ENCODE data around the gene CAMTA1. TPM values are rescaled to one million over a fixed set of nuclear protein-coding genes. Genes with fewer than 3 reads are reported as not detected.

Gene CAMTA1
- total and polyA plus RNA-seq, 9 of the 15 experiments (the other 6 are each of a cell fraction or from before 2014, with no cell fraction given) = 43.9 to 161 (median 65.9) TPM

DNA sequence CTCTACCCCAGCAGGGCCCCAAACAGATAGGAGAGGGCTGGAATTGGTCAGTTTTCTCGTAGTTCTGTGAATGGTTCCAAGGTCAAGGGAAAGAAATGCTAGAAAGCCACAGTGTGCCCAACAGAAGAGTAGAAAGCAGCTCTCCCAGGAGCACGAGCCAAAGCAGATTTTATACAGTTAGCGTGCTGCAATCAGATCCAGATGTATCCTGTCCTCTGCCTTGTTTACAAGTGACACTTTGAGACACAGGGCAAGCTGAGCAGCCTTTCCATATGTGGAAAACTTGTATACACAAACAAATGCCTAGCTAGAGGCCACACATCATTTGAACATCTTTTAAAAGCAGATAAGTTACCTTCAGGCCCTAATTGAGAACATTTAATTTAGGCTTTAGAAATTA is 992.3 kb downstream of the CAMTA1 start:
- H3K9ac ChIP-seq (ENCODE audit: insufficient read depth in 1 of 2, low read depth in 2 of 2, low read length in 2 of 2) = no peak overlapping the region
- no peak overlapping the region for H2AFZ ChIP-seq (ENCODE audit: low read depth, low read length)
- H3K4me3 ChIP-seq = no peak overlapping the region
- ChIA-PET POLR2A (no interaction called here), CTCF (ENCODE audit: low intra/inter-chr PET ratio) (no interaction called here)
- peaks cover 0 to 2% of the 10 kb centered on the region in 2 experiments; a peak in 1 of 5 replicates for H3K4me1 ChIP-seq (replicated peaks in 1 of 2; ENCODE audit: control insufficient read depth in 2 of 2, insufficient read depth in 2 of 2, low read length in 2 of 2)
- in situ Hi-C loops (cut with MboI) = no loop called here
- no peak overlapping the region for H3K27ac ChIP-seq (ENCODE audit: extremely low read depth, low read depth, low read length)
- H3K79me2 ChIP-seq (ENCODE audit: control insufficient read depth, insufficient read depth, low read length) = peaks cover 25% of the 10 kb centered on the region
- H3K36me3 ChIP-seq (ENCODE audit: control insufficient read depth, insufficient read depth, low read length) = peaks cover 74% of the 10 kb centered on the region
- no peaks in the 10 kb centered on the region for H3K27me3 ChIP-seq (ENCODE audit: control insufficient read depth in 2 of 2, insufficient read depth in 2 of 2, low read length in 2 of 2)
- no peak for FAIRE-seq
- H4K20me1 ChIP-seq (replicated peaks; ENCODE audit: control insufficient read depth, insufficient read depth, low read length) = no peaks in the 10 kb centered on the region
- H3K4me2 ChIP-seq (ENCODE audit: insufficient read depth, low read length) = no peak overlapping the region
- H3K9me3 ChIP-seq (replicated peaks; ENCODE audit: control insufficient read depth, insufficient read depth, low read depth, low read length) = no peaks in the 10 kb centered on the region
- no peak for DNase-seq (ENCODE audit: extremely low read depth in 1 of 4, low spot score in 3 of 4)
- intact Hi-C loops (cut with micrococcal nuclease) = no loop called here
- BruUV-seq (replicated peaks) = no TSS peak
- no peaks in the 10 kb centered on the region for H3K9me1 ChIP-seq (ENCODE audit: control insufficient read depth, insufficient read depth, low read length)
- no peak for ATAC-seq
- TF ChIP-seq MCM5 (IDR thresholded peaks at IDR 0.05; ENCODE audit: low read depth) (no peak), TBP (optimal IDR thresholded peaks at IDR 0.05; ENCODE audit: low read depth, low read length) (no peak), ZNF12 (CRISPR knock-in tag; IDR thresholded peaks at IDR 0.05) (no peak), SUPT5H (IDR thresholded peaks at IDR 0.05) (no peak), ZNF124 (CRISPR knock-in tag; IDR thresholded peaks at IDR 0.05) (no peak), HNRNPUL1 (IDR thresholded peaks at IDR 0.05; ENCODE audit: low read length) (no peak), ZNF263 (CRISPR knock-in tag; IDR thresholded peaks at IDR 0.05; ENCODE audit: borderline replicate concordance) (no peak), SRF (CRISPR knock-in tag; IDR thresholded peaks at IDR 0.05) (no peak)
- TF ChIP-seq, protein P1, sequence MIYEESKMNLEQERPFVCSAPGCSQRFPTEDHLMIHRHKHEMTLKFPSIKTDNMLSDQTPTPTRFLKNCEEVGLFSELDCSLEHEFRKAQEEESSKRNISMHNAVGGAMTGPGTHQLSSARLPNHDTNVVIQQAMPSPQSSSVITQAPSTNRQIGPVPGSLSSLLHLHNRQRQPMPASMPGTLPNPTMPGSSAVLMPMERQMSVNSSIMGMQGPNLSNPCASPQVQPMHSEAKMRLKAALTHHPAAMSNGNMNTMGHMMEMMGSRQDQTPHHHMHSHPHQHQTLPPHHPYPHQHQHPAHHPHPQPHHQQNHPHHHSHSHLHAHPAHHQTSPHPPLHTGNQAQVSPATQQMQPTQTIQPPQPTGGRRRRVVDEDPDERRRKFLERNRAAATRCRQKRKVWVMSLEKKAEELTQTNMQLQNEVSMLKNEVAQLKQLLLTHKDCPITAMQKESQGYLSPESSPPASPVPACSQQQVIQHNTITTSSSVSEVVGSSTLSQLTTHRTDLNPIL (CRISPR knock-in tag; IDR thresholded peaks at IDR 0.05) = no peak
- TF ChIP-seq, protein P2, sequence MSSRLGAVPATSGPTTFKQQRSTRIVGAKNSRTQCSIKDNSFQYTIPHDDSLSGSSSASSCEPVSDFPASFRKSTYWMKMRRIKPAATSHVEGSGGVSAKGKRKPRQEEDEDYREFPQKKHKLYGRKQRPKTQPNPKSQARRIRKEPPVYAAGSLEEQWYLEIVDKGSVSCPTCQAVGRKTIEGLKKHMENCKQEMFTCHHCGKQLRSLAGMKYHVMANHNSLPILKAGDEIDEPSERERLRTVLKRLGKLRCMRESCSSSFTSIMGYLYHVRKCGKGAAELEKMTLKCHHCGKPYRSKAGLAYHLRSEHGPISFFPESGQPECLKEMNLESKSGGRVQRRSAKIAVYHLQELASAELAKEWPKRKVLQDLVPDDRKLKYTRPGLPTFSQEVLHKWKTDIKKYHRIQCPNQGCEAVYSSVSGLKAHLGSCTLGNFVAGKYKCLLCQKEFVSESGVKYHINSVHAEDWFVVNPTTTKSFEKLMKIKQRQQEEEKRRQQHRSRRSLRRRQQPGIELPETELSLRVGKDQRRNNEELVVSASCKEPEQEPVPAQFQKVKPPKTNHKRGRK (tag; IDR thresholded peaks at IDR 0.05) = no peak
- WGBS (ENCODE audit: insufficient coverage, low coverage, missing lambda C conversion rate) = 92% methylated on average over 3 of the region's 3 CpGs
